ENCODE data around the gene POLR3E.
A peak's percentile ranks its signal among the peaks of the same experiment; 100 is the strongest.
"Not testable (repeated sequence)": the region's sequence is repeated elsewhere in the genome, so short reads cannot be mapped to it uniquely, and the experiment has no call there.

Gene POLR3E

GRCh38 chr16:22342082-22342481 lies 44.9 kb downstream of the POLR3E start:
- Histone ChIP-seq H3K36me3 (ENCODE audit: insufficient read depth, low read length) (peaks cover 5% of the 10 kb centered on the region), H3K9me3 (ENCODE audit: low read length) (no peaks in the 10 kb centered on the region), H3K9ac (ENCODE audit: low read length) (no peak overlapping the region), H3K4me1 (ENCODE audit: insufficient read depth, low read length) (peaks cover 13% of the 10 kb centered on the region), H3K4me3 (ENCODE audit: low read depth in 1 of 2, low read length in 2 of 2) (no peak overlapping the region), H3K27me3 (ENCODE audit: control insufficient read depth in 1 of 2, insufficient read depth in 2 of 2, low read length in 2 of 2) (no peaks in the 10 kb centered on the region), H3K27ac (ENCODE audit: low read depth, low read length) (no peak overlapping the region)

GRCh38 chr16:22346483-22346882 lies 49.3 kb downstream of the POLR3E start:
- no peaks in the 10 kb centered on the region for H3K9me3 ChIP-seq (ENCODE audit: low read length)
- peaks cover 20% of the 10 kb centered on the region for H3K4me1 ChIP-seq (ENCODE audit: insufficient read depth, low read length)
- no peaks in the 10 kb centered on the region for H3K27me3 ChIP-seq (ENCODE audit: control insufficient read depth in 1 of 2, insufficient read depth in 2 of 2, low read length in 2 of 2)
- H3K9ac ChIP-seq (ENCODE audit: low read length), result no peak overlapping the region
- peaks cover 33% of the 10 kb centered on the region for H3K36me3 ChIP-seq (ENCODE audit: insufficient read depth, low read length)
- peak overlapping the region; percentile 73 for H3K27ac ChIP-seq (ENCODE audit: low read depth, low read length)
- no peak overlapping the region for H3K4me3 ChIP-seq (ENCODE audit: low read depth in 1 of 2, low read length in 2 of 2)

GRCh38 chr16:22347100-22347820 lies 50.1 kb downstream of the POLR3E start:
- no peak overlapping the region for H3K4me3 ChIP-seq (ENCODE audit: low read depth in 1 of 2, low read length in 2 of 2)
- peaks cover 33% of the 10 kb centered on the region for H3K36me3 ChIP-seq (ENCODE audit: insufficient read depth, low read length)
- peak overlapping the region; percentile 16 for H3K27ac ChIP-seq (ENCODE audit: low read depth, low read length)
- H3K9me3 ChIP-seq (ENCODE audit: low read length), result no peaks in the 10 kb centered on the region
- H3K4me1 ChIP-seq (ENCODE audit: insufficient read depth, low read length), result peaks cover 20% of the 10 kb centered on the region
- H3K9ac ChIP-seq (ENCODE audit: low read length), result peak overlapping the region; percentile 21
- H3K27me3 ChIP-seq (ENCODE audit: control insufficient read depth in 1 of 2, insufficient read depth in 2 of 2, low read length in 2 of 2), result no peaks in the 10 kb centered on the region

GRCh38 chr16:22348291-22348690 lies 51.1 kb downstream of the POLR3E start:
- Histone ChIP-seq H3K36me3 (ENCODE audit: insufficient read depth, low read length) (peaks cover 33% of the 10 kb centered on the region), H3K9ac (ENCODE audit: low read length) (no peak overlapping the region), H3K27ac (ENCODE audit: low read depth, low read length) (no peak overlapping the region), H3K9me3 (ENCODE audit: low read length) (no peaks in the 10 kb centered on the region), H3K4me3 (ENCODE audit: low read depth in 1 of 2, low read length in 2 of 2) (no peak overlapping the region), H3K4me1 (ENCODE audit: insufficient read depth, low read length) (peaks cover 28% of the 10 kb centered on the region), H3K27me3 (ENCODE audit: control insufficient read depth in 1 of 2, insufficient read depth in 2 of 2, low read length in 2 of 2) (no peaks in the 10 kb centered on the region)

DNA sequence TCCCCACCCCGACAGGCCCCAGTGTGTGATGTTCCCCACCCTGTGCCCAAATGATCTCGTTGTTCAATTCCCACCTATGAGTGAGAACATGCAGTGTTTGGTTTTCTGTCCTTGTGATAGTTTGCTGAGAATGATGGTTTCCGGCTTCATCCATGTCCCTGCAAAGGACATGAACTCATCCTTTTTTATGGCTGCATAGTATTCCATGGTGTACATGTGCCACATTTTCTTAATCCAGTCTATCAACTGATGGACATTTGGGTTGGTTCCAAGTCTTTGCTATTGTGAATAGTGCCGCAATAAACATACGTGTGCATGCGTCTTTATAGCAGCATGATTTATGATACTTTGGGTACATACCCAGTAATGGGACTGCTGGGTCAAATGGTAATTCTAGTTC lies 53.8 kb downstream of the POLR3E start:
- not testable (repeated sequence) for H3K4me3 ChIP-seq (ENCODE audit: low read depth in 1 of 2, low read length in 2 of 2); H3K9ac ChIP-seq (ENCODE audit: low read length); H3K27me3 ChIP-seq (ENCODE audit: control insufficient read depth in 1 of 2, insufficient read depth in 2 of 2, low read length in 2 of 2); H3K27ac ChIP-seq (ENCODE audit: low read depth, low read length); H3K9me3 ChIP-seq (ENCODE audit: low read length)
- Histone ChIP-seq H3K4me1 (ENCODE audit: insufficient read depth, low read length) (peaks cover 34% of the 10 kb centered on the region), H3K36me3 (ENCODE audit: insufficient read depth, low read length) (peaks cover 33% of the 10 kb centered on the region)

DNA sequence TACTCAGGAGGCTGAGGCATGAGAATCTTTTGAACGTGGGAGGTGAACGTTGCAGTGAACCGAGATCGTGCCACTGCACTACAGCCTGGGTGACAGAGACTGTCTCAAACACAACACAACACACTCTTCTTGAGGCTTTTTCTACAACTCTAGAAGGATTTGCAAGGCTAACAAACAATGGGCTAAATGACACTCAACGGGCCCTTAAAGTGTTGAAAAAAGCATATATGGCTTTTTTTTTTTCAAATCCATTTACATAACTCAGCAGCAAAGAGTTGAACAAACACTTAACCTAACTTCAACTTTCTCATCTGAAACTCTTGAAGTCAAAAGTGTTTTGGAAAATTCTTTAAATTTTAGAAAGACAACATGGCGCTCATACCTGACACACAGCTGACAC lies 54.9 kb downstream of the POLR3E start:
- Histone ChIP-seq H3K27me3 (ENCODE audit: control insufficient read depth in 1 of 2, insufficient read depth in 2 of 2, low read length in 2 of 2) (no peaks in the 10 kb centered on the region), H3K9me3 (ENCODE audit: low read length) (no peaks in the 10 kb centered on the region), H3K4me3 (ENCODE audit: low read depth in 1 of 2, low read length in 2 of 2) (no peak overlapping the region), H3K27ac (ENCODE audit: low read depth, low read length) (no peak overlapping the region), H3K36me3 (ENCODE audit: insufficient read depth, low read length) (peaks cover 28% of the 10 kb centered on the region), H3K9ac (ENCODE audit: low read length) (no peak overlapping the region), H3K4me1 (ENCODE audit: insufficient read depth, low read length) (peaks cover 25% of the 10 kb centered on the region)

GRCh38 chr16:22352723-22353122 lies 55.5 kb downstream of the POLR3E start:
- no peaks in the 10 kb centered on the region for H3K27me3 ChIP-seq (ENCODE audit: control insufficient read depth in 1 of 2, insufficient read depth in 2 of 2, low read length in 2 of 2)
- H3K27ac ChIP-seq (ENCODE audit: low read depth, low read length), result no peak overlapping the region
- peaks cover 24% of the 10 kb centered on the region for H3K36me3 ChIP-seq (ENCODE audit: insufficient read depth, low read length)
- no peak overlapping the region for H3K9ac ChIP-seq (ENCODE audit: low read length)
- H3K4me3 ChIP-seq (ENCODE audit: low read depth in 1 of 2, low read length in 2 of 2), result no peak overlapping the region
- no peaks in the 10 kb centered on the region for H3K9me3 ChIP-seq (ENCODE audit: low read length)
- H3K4me1 ChIP-seq (ENCODE audit: insufficient read depth, low read length), result peaks cover 19% of the 10 kb centered on the region

- H3K36me3 ChIP-seq (ENCODE audit: insufficient read depth, low read length), result peaks cover 19% of the 10 kb centered on the region
- H3K4me3 ChIP-seq (ENCODE audit: low read depth in 1 of 2, low read length in 2 of 2), result no peak overlapping the region
- H3K4me1 ChIP-seq (ENCODE audit: insufficient read depth, low read length), result peaks cover 19% of the 10 kb centered on the region
- H3K9ac ChIP-seq (ENCODE audit: low read length), result no peak overlapping the region
- H3K27me3 ChIP-seq (ENCODE audit: control insufficient read depth in 1 of 2, insufficient read depth in 2 of 2, low read length in 2 of 2), result no peaks in the 10 kb centered on the region
- H3K9me3 ChIP-seq (ENCODE audit: low read length), result no peaks in the 10 kb centered on the region
- H3K27ac ChIP-seq (ENCODE audit: low read depth, low read length), result no peak overlapping the region
Measured at GRCh38 chr16:22353191-22353919, 56.1 kb downstream of the POLR3E start.

DNA sequence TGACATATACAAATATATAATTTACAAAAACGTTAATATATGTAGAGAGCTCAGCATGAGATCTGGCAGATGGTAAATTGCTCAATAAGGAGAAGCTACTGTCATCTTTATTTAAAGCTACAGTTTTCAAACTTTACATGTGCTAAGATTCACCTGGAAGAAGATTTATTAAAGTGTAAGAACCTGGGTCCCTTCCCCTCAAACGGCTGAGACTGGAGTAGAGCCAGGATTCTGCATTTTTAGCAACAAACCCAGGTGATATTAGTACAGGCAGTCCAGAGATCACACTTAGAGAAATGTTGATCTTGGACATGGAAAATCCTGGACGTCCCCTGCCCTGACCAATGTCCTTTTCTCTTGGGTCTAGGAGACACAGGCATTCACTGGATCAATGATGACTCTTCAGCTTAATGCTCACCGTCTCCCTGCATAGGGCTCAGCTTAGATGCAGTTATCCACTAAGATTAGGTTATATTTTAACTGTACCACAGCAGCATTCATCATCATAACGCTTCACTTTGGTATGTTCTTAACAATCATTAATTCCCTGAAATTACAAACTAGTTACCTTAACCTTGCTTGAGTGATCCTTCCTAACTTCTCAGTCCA lies 56.8 kb downstream of the POLR3E start:
- peaks cover 19% of the 10 kb centered on the region for H3K4me1 ChIP-seq (ENCODE audit: insufficient read depth, low read length)
- H3K27ac ChIP-seq (ENCODE audit: low read depth, low read length), result no peak overlapping the region
- H3K9me3 ChIP-seq (ENCODE audit: low read length), result no peaks in the 10 kb centered on the region
- no peaks in the 10 kb centered on the region for H3K27me3 ChIP-seq (ENCODE audit: control insufficient read depth in 1 of 2, insufficient read depth in 2 of 2, low read length in 2 of 2)
- H3K4me3 ChIP-seq (ENCODE audit: low read depth in 1 of 2, low read length in 2 of 2), result no peak overlapping the region
- no peak overlapping the region for H3K9ac ChIP-seq (ENCODE audit: low read length)
- H3K36me3 ChIP-seq (ENCODE audit: insufficient read depth, low read length), result peaks cover 12% of the 10 kb centered on the region

- peaks cover 19% of the 10 kb centered on the region for H3K4me1 ChIP-seq (ENCODE audit: insufficient read depth, low read length)
- H3K9ac ChIP-seq (ENCODE audit: low read length), result no peak overlapping the region
- H3K36me3 ChIP-seq (ENCODE audit: insufficient read depth, low read length), result no peaks in the 10 kb centered on the region
- no peak overlapping the region for H3K27ac ChIP-seq (ENCODE audit: low read depth, low read length)
- no peaks in the 10 kb centered on the region for H3K27me3 ChIP-seq (ENCODE audit: control insufficient read depth in 1 of 2, insufficient read depth in 2 of 2, low read length in 2 of 2)
- H3K9me3 ChIP-seq (ENCODE audit: low read length), result no peaks in the 10 kb centered on the region
- no peak overlapping the region for H3K4me3 ChIP-seq (ENCODE audit: low read depth in 1 of 2, low read length in 2 of 2)
Measured at GRCh38 chr16:22355487-22355908, 58.3 kb downstream of the POLR3E start.

DNA sequence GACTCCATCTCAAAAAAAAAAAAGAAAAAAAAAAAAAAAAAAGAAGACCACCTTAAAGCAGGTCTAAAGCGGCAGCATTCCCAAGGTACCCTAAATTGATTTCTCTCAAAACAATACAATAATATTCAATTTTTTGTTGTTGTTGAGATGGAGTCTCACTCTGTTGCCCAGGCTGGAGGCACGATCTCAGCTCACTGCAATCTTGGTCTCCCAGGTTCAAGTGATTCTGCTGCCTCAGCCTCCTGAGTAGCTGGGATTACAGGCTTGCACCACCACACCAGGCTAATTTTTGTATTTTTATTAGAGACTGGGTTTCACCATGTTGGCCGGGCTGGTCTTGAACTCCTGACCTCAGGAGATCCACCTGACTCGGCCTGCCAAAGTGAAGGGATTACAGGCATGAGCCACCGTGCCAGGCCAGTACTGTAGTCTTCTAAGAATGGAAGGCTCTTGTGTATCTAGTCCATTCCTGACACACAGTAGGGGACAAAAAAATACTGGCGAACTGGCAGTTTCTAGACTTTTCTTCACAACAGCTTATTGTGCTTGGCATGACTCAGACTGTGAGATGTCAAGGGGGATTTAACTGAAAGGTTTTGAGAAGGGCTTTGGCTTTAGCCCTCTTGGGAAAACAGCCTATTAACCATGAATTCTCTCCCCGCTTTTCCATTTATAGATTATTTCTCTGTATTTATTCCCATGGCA lies 59.9 kb downstream of the POLR3E start:
- Histone ChIP-seq H3K9ac (ENCODE audit: low read length) (no peak overlapping the region), H3K27me3 (ENCODE audit: control insufficient read depth in 1 of 2, insufficient read depth in 2 of 2, low read length in 2 of 2) (no peaks in the 10 kb centered on the region), H3K36me3 (ENCODE audit: insufficient read depth, low read length) (peaks cover 6% of the 10 kb centered on the region), H3K9me3 (ENCODE audit: low read length) (no peaks in the 10 kb centered on the region), H3K4me1 (ENCODE audit: insufficient read depth, low read length) (peaks cover 19% of the 10 kb centered on the region), H3K4me3 (ENCODE audit: low read depth in 1 of 2, low read length in 2 of 2) (no peak overlapping the region), H3K27ac (ENCODE audit: low read depth, low read length) (no peak overlapping the region)

All from muscle layer of colon (tissue), 2 donors.